Measurements from ENCODE around the gene SCUBE1.

SCUBE1 gene

DNA sequence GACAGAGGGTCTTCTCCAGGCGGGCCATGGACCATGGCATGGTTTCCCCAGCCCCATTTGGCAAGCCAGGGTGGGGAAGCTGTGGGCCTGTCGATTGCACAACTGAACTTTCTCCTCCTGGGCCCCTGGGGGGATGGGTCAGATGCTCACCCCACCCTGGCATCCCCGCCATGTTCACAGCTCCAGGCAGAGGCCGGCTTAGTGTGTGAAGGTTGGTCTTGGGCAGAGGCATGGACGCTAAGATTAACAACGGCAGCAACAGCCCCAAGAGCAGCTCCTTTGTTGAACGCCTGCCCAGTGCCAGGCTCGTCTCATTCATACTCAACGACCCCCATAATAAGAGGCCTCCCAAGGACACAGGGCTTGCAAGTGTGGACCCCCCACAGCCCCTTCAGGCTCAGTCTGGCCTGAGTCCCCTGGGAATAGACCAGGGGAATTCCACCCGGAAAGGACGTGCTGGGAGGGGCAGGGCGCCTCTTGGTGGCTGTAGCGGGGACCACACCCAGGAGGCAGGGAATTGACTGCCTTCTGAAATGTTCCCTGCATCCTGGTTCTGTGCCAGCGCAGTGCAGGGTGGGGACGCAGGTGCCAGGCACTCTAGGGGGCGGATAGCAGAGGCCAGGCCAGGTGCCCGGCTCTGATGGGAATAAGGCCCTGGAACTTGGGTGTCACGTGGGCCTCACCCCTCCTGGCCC, 183.5 kb downstream of the SCUBE1 start:
- no peak for DNase-seq (ENCODE audit: low read depth in 2 of 2)

DNA sequence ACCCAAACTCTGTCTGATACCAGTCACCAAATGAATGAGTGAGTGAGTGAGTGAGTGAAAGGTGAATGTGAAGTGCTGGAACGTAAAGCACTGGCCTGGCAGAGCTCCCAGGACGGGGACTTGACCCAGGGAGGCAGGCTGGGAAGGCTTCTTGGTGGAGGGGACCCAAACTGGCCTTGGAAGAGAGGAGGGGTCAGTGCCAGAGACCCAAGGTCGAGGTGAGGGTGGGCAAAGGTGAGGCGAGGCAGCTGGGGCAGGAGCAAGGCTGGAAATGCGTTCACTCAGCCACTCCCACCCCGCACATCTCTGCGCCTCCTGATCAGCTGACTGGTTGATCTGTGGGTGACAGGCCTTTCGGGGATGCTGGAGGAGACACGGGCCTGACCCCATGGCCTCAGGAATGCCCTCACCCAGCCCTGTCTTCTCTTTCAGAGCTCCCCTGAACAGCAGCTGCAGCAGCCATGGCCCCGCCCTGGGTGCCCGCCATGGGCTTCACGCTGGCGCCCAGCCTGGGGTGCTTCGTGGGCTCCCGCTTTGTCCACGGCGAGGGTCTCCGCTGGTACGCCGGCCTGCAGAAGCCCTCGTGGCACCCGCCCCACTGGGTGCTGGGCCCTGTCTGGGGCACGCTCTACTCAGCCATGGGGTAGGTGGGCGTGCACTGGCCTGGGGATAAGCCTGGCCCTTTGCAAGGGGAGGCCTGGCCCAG, 184.2 kb downstream of the SCUBE1 start:
- DNase-seq (ENCODE audit: low read depth in 2 of 2), result no peak

GRCh38 chr22:43157874-43158546, 185.2 kb downstream of the SCUBE1 start:
- no peak for DNase-seq (ENCODE audit: low read depth in 2 of 2)

GRCh38 chr22:43156413-43156812, 186.8 kb downstream of the SCUBE1 start:
- DNase-seq (ENCODE audit: low read depth in 2 of 2), result no peak

DNA sequence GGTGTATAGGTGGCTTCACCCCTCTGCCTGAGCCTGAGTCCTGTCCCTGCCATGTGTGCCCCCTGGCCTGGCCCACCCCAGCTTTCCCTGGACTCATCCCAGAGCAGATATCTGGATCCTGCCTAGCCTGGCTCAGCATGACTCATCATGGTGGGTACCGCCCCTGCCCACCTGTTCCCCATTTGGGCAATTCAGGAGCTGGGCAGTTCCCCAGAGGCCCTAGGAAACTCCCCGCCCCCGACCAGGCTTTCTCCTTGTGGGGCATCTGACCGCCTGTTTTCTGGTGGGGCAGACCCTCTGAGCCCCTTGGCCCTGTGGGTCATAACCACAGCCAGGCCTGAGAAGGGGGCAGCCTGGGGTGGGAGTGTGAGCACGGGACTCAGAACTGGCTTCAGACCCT, 187.4 kb downstream of the SCUBE1 start:
- DNase-seq (ENCODE audit: low read depth in 2 of 2), result no peak

DNA sequence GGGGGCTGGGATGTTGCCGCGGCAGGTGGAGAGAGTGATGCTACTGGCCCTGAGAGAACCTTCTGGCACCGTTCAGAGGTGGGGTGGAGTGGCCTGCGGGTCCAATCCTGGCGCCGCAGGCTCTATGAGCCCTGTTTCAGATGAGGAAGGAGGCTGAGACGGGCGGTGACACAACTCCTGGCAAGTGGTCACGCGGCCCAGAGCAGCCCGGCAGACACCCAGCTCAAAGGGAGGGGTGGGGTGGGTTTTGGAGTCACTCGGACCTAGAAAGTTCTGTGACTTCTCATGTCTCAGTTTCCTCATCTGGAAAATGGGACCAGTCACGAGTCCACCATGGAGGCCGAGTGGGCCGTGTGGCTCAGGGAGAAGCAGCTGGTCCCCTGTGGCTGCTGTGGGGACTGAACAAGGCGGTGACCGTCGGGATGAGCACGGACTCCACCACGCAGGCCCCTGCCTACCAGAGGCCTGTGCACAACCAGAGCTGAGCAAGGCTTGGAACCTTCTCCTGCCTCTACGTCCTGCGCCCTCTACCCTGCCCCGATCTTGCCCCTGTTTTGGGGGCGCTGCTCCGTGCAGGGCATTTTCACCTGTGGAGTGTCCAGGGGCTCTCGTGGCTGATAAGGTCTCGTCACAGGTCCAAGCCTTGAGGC, 188.2 kb downstream of the SCUBE1 start:
- no peak for DNase-seq (ENCODE audit: low read depth in 2 of 2)

DNA sequence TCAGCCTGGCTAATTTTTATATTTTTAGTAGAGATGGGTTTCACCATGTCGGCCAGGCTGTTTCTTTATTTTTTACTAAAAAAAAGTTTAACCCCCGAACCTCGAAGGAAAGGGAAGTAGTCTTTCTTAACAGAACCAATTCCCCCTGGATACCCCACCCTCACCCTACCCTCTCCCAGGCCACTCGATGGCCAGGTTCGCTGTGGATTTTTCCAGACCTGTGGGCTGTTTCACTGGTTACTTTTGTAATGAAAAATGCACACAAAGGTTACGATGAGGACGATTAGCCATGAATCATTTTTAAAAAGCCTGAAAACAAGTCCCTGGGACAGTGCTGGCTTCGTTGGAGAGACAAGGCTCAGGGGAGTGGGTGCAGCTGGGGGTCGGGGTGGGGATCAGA, 189.3 kb downstream of the SCUBE1 start:
- no peak for DNase-seq (ENCODE audit: low read depth in 2 of 2)

DNA sequence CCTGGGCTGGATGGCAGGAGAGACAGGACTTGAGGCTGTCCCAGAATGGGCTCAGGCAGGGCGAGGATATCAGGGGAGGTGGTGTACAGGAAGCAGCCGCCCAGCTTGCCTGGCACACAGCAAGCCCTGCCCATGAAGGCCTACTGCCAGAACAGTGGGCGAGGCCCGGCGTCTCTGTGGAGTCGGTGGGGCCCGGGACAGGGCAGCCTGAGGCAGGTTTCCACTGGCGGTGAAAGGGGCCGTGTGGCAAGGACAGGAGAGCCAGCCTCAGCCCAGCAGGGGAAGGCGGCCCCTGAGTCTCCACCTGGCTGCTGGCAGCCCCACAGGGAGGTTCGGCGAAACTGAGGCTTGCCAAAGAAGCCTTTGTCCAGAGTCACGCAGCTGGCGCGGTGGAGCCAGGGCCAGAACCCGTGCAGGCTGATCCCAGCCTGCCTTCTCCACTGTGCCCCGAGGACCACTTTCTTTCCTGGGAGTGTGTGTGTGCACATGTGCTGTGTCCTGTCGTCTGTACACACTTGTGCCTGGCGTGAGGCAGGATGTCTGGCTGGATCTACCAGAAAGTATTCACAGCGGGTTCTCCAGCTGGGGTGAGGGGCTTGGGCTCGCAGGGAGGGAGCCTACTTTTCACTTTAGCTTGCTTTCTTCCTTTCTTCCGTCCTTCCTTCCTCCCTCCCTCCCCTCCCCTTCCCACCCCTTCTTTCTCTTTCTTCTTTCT, 190.7 kb downstream of the SCUBE1 start:
- DNase-seq (ENCODE audit: low read depth in 2 of 2), result peak; percentile 30 to 47

DNA sequence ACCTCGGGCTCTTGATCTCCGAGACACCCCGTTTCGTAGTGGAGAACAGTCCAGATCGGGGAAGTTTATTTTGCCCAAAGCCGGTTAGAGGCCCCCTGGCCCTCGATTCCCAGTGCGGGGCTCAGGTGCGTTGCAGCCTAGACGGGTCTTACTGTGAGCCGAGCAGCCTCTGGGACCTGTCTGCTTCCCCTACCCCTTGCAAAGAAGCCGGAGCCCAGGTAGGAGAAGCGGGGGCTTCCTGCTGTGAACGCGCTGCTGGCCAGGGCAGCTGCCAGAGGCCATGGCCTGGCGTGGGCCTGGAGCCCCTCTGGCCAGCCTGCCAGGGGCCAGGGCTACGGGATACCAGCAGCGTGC, 191.2 kb downstream of the SCUBE1 start:
- DNase-seq (ENCODE audit: low read depth in 2 of 2), result no peak

- DNase-seq (ENCODE audit: low read depth in 2 of 2), result peak; percentile 48 to 70
Observed at GRCh38 chr22:43151251-43152002, 191.7 kb downstream of the SCUBE1 start, which contains the start of gene TSPO. TSPO (plus strand) TSS chr22:43151559; CDS start chr22:43159239, 7,680 bp downstream.

- DNase-seq (ENCODE audit: low read depth in 2 of 2), result no peak
Observed at GRCh38 chr22:43150731-43151206, 192.4 kb downstream of the SCUBE1 start.

DNA sequence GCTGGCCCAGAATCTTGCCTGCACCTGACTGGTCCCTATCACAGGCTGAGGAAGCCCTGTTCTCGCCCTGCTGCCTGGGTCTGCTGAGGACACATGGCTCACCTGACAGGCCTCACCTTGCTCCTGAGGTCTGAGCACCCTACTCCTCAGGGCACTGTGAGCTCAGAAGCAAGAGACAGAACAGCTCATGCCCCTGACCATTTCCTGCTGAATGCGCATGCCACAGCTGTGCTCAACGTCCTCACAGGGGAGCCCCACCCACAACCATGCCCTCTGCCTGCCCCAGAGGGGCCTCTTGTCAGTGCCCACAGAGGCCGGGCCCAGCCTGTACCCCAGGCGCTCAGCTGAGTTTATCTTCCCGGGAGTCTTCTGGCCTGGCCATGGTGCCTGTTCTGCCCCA, 194.6 kb downstream of the SCUBE1 start:
- no peak for DNase-seq (ENCODE audit: low read depth in 2 of 2)

- DNase-seq (ENCODE audit: low read depth in 2 of 2), result no peak
Observed at GRCh38 chr22:43147821-43148220, 195.4 kb downstream of the SCUBE1 start.

Measured in stimulated activated CD4-positive, alpha-beta T cell treated with anti-CD3 and anti-CD28 coated beads, Interleukin-1b, Interleukin-23, amount 100 ng/mL, for 4 hours (primary cell).